Calu3 (cell line): ENCODE results near the gene SH3PXD2A. TPM values are rescaled to one million over a fixed set of nuclear protein-coding genes. Genes with fewer than 3 reads are reported as not detected.

ENCODE experiments used
- BruUV-seq: library from RNA; stranded (reverse); fragments of 400-500 nt; replicated peaks from 2 replicates; lab custom pipeline; 2021; lab: Mats Ljungman, UMichigan
- CTCF ChIA-PET: fragments of 300-600 bp; sonication (Branson Sonifier 250); formaldehyde crosslinking; loops from one replicate; lab custom pipeline; 2022; ENCODE audit warnings: antibody characterized with exemption; lab: Charles Lee
- DNase-seq: peaks from one replicate; pipeline ENCODE4 v3.0.0; 2022
- H3K27ac Mint-ChIP-seq: one replicate; pipeline ENCODE4 v1.8.0; 2022; ENCODE audit warnings: mixed read lengths; ENCODE audit not compliant: unreplicated experiment
- H3K27me3 Mint-ChIP-seq: one replicate; pipeline ENCODE4 v1.8.0; 2022; ENCODE audit warnings: mixed read lengths; ENCODE audit not compliant: unreplicated experiment
- H3K36me3 Mint-ChIP-seq: one replicate; pipeline ENCODE4 v1.8.0; 2022; ENCODE audit warnings: mild to moderate bottlenecking, moderate library complexity, mixed read lengths; ENCODE audit not compliant: insufficient read depth, unreplicated experiment
- H3K4me1 Mint-ChIP-seq: one replicate; pipeline ENCODE4 v1.8.0; 2022; ENCODE audit warnings: mild to moderate bottlenecking, low read depth, mixed read lengths; ENCODE audit not compliant: unreplicated experiment
- H3K4me3 Mint-ChIP-seq: one replicate; pipeline ENCODE4 v1.8.0; 2022; ENCODE audit warnings: mild to moderate bottlenecking, low read depth, moderate library complexity, mixed read lengths; ENCODE audit not compliant: unreplicated experiment
- H3K9me3 Mint-ChIP-seq: one replicate; pipeline ENCODE4 v1.8.0; 2022; ENCODE audit warnings: low read depth, mixed read lengths; ENCODE audit not compliant: unreplicated experiment
- CTCF ChIP-seq: fragments of 200-600 bp; IDR thresholded peaks from one replicate; pipeline ENCODE4 v1.8.0; 2022; ENCODE audit warnings: antibody characterized with exemption; ENCODE audit not compliant: unreplicated experiment
- intact Hi-C: fragments of 100-400 bp; cut with micrococcal nuclease; formaldehyde crosslinking; loops from one replicate; pipeline ENCODE4 v1.10.0; 2022; ENCODE audit not compliant: unreplicated experiment
- total RNA-seq: library from RNA; stranded (reverse); gene quantifications from 2 replicates; pipeline ENCODE4 v1.2.3, GENCODE V29; 2022

The SH3PXD2A gene
- total RNA-seq, 1 experiment from 2014 or later, result 7.5 TPM

GRCh38 chr10:103756277-103756869 lies 99.0 kb downstream of the SH3PXD2A start:
- H3K4me3 Mint-ChIP-seq, result no peak overlapping the region
- no peaks in the 10 kb centered on the region for H3K36me3 Mint-ChIP-seq
- peaks cover 30% of the 10 kb centered on the region for H3K27me3 Mint-ChIP-seq
- no peak for DNase-seq
- CTCF ChIA-PET, result no interaction called here
- intact Hi-C loops, result no loop called here
- no TSS peak for BruUV-seq
- no peak overlapping the region for H3K27ac Mint-ChIP-seq
- no peak for TF ChIP-seq CTCF
- H3K4me1 Mint-ChIP-seq, result peaks cover 23% of the 10 kb centered on the region
- H3K9me3 Mint-ChIP-seq, result no peaks in the 10 kb centered on the region

GRCh38 chr10:103752680-103753248 lies 102.6 kb downstream of the SH3PXD2A start:
- Mint-ChIP-seq H3K4me1 (peaks cover under 1% of the 10 kb centered on the region), H3K27me3 (peaks cover 30% of the 10 kb centered on the region), H3K4me3 (no peak overlapping the region), H3K36me3 (no peaks in the 10 kb centered on the region), H3K9me3 (no peaks in the 10 kb centered on the region), H3K27ac (no peak overlapping the region)
- intact Hi-C loops, result no loop called here
- no peak for DNase-seq
- no TSS peak for BruUV-seq
- CTCF ChIA-PET, result interaction anchor here (0.6 to 1.0 kb wide), 3 partner anchors 11 to 43 kb away, joined by 3 to 7 read pairs (median 4); no protein-coding TSS in a partner anchor
- TF ChIP-seq CTCF, result peak; percentile 33

- intact Hi-C loops, result no loop called here
- H3K27ac Mint-ChIP-seq, result no peak overlapping the region
- no peak overlapping the region for H3K4me3 Mint-ChIP-seq
- TF ChIP-seq CTCF, result no peak
- H3K36me3 Mint-ChIP-seq, result no peaks in the 10 kb centered on the region
- H3K27me3 Mint-ChIP-seq, result peaks cover 24% of the 10 kb centered on the region
- no peak for DNase-seq
- H3K4me1 Mint-ChIP-seq, result peaks cover 10% of the 10 kb centered on the region
- CTCF ChIA-PET, result no interaction called here
- BruUV-seq, result no TSS peak
- H3K9me3 Mint-ChIP-seq, result no peaks in the 10 kb centered on the region
These were observed 103.6 kb downstream of the SH3PXD2A start for GRCh38 chr10:103751667-103752290.

GRCh38 chr10:103750836-103751235 lies 104.5 kb downstream of the SH3PXD2A start:
- H3K36me3 Mint-ChIP-seq, result peaks cover under 1% of the 10 kb centered on the region
- H3K27ac Mint-ChIP-seq, result no peak overlapping the region
- H3K4me3 Mint-ChIP-seq, result no peak overlapping the region
- peaks cover 19% of the 10 kb centered on the region for H3K4me1 Mint-ChIP-seq
- H3K9me3 Mint-ChIP-seq, result no peaks in the 10 kb centered on the region
- H3K27me3 Mint-ChIP-seq, result peaks cover 14% of the 10 kb centered on the region
- intact Hi-C loops, result no loop called here
- TF ChIP-seq CTCF, result no peak
- no peak for DNase-seq
- BruUV-seq, result no TSS peak
- CTCF ChIA-PET, result no interaction called here
